Ishikawa (cell line): ENCODE results near the gene SGK1.

Experiments used
- EP300 ChIP-seq: IDR thresholded peaks from 2 replicates; pipeline ENCODE4 v1.6.1; 2012; ENCODE audit warnings: borderline replicate concordance
- FOXM1 ChIP-seq: IDR thresholded peaks from 2 replicates; pipeline ENCODE4 v1.6.1; 2012; ENCODE audit warnings: low read depth, borderline replicate concordance
- RAD21 ChIP-seq: IDR thresholded peaks from 2 replicates; pipeline ENCODE4 v1.6.1; 2012; ENCODE audit warnings: low read depth
- REST ChIP-seq: IDR thresholded peaks from 2 replicates; pipeline ENCODE4 v1.6.1; 2012; ENCODE audit warnings: low read depth, mild to moderate bottlenecking
- TAF1 ChIP-seq: IDR thresholded peaks from 2 replicates; pipeline ENCODE4 v1.6.1; 2012; ENCODE audit warnings: low read depth, mild to moderate bottlenecking
- TCF12 ChIP-seq: IDR thresholded peaks from 2 replicates; pipeline ENCODE4 v1.6.1; 2012; ENCODE audit warnings: low read depth
- YY1 ChIP-seq: IDR thresholded peaks from 2 replicates; pipeline ENCODE4 v1.6.1; 2012; ENCODE audit warnings: low read depth

- no peak for TF ChIP-seq FOXM1
- no peak for TF ChIP-seq RAD21
- no peak for TF ChIP-seq EP300
- TF ChIP-seq REST: no peak
- no peak for TF ChIP-seq YY1
- no peak for TF ChIP-seq TAF1
- no peak for TF ChIP-seq TCF12
These were observed 10.0 kb downstream of the SGK1 start for GRCh38 chr6:134307870-134308269.
